ENCODE results near the gene VPS37D.

GRCh38 chr7:73690646-73691045, 23.0 kb downstream of the VPS37D start:
- TF ChIP-seq, protein P1, sequence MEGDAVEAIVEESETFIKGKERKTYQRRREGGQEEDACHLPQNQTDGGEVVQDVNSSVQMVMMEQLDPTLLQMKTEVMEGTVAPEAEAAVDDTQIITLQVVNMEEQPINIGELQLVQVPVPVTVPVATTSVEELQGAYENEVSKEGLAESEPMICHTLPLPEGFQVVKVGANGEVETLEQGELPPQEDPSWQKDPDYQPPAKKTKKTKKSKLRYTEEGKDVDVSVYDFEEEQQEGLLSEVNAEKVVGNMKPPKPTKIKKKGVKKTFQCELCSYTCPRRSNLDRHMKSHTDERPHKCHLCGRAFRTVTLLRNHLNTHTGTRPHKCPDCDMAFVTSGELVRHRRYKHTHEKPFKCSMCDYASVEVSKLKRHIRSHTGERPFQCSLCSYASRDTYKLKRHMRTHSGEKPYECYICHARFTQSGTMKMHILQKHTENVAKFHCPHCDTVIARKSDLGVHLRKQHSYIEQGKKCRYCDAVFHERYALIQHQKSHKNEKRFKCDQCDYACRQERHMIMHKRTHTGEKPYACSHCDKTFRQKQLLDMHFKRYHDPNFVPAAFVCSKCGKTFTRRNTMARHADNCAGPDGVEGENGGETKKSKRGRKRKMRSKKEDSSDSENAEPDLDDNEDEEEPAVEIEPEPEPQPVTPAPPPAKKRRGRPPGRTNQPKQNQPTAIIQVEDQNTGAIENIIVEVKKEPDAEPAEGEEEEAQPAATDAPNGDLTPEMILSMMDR (conservative IDR thresholded peaks at IDR 0.05; ENCODE audit: low read length), result no peak
- no peak for TF ChIP-seq EZH2phosphoT487 (IDR thresholded peaks at IDR 0.05; ENCODE audit: borderline replicate concordance)
